Skeletal muscle tissue (tissue), 4 donors: ENCODE measurements around the gene NPC1L1. TPM values are rescaled to one million over a fixed set of nuclear protein-coding genes. Genes with fewer than 3 reads are reported as not detected.

Experiments
- H3K27ac ChIP-seq: one replicate; pipeline ENCODE4 v1.7.0; 2013; ENCODE audit warnings: mild to moderate bottlenecking, low read depth, low read length, inconsistent platforms
- H3K27me3 ChIP-seq, 3 donors: one replicate each; pipeline ENCODE4 v1.7.0; 2013; ENCODE audit warnings: low read length in 3 of 3; ENCODE audit not compliant: control insufficient read depth in 3 of 3, insufficient read depth in 3 of 3
- H3K36me3 ChIP-seq, 3 donors: one replicate each; pipeline ENCODE4 v1.7.0; 2013; ENCODE audit warnings: low read length in 3 of 3; ENCODE audit not compliant: control insufficient read depth in 3 of 3, insufficient read depth in 3 of 3
- H3K4me1 ChIP-seq, 3 donors: one replicate each; pipeline ENCODE4 v1.7.0; 2013; ENCODE audit warnings: low read length in 3 of 3, mild to moderate bottlenecking in 3 of 3; ENCODE audit not compliant: control insufficient read depth in 3 of 3, insufficient read depth in 3 of 3
- H3K4me3 ChIP-seq, 3 donors: one replicate each; pipeline ENCODE4 v1.7.0; 2013; ENCODE audit warnings: low read length in 3 of 3
- H3K9ac ChIP-seq, 3 donors: one replicate each; pipeline ENCODE4 v1.7.0; 2013; ENCODE audit warnings: low read length in 3 of 3, mild to moderate bottlenecking in 3 of 3, moderate library complexity in 2 of 3, low read depth in 1 of 3
- H3K9me3 ChIP-seq, 3 donors: one replicate each; pipeline ENCODE4 v1.7.0; 2013; ENCODE audit warnings: low read length in 3 of 3; ENCODE audit not compliant: control insufficient read depth in 3 of 3
- total RNA-seq: library from RNA; depleted of rRNA; stranded (reverse); fragments of >200 nt; gene quantifications from one replicate; pipeline ENCODE4 v1.2.3, GENCODE V29; 2014
- donor health status: Osteomylitis.

The NPC1L1 gene
- total RNA-seq, 1 donor from 2014 or later: not detected

GRCh38 chr7:44549457-44549856 is 8.3 kb upstream of the NPC1L1 start:
- no peaks in the 10 kb centered on the region for H3K36me3 ChIP-seq

DNA sequence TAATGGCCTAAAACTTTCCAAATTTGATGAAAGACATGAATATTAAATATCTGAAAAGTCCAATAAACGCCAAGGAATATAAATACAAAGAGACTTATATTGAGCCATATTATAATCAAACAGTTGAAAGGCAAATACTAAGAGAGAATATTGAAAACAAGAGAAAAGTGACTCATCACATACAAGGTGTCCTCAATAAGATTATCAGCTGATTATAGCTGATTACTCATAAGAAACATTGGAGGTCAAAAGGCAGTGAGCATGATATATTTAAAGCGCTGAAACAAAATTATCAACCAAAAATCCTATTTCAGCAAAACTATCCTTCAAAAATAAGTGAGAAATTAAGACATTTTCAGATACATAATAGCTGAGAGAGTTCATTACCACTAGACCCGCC is 7.8 kb upstream of the NPC1L1 start:
- Histone ChIP-seq H3K27me3 (no peaks in the 10 kb centered on the region), H3K9me3 (no peaks in the 10 kb centered on the region)

More at GRCh38 chr7:44549457-44549856, 8.3 kb upstream of the NPC1L1 start:
- H3K9ac ChIP-seq: no peak overlapping the region
- H3K4me3 ChIP-seq: no peak overlapping the region
- no peak overlapping the region for H3K27ac ChIP-seq
- no peaks in the 10 kb centered on the region for H3K27me3 ChIP-seq
- H3K4me1 ChIP-seq: no peaks in the 10 kb centered on the region
- no peaks in the 10 kb centered on the region for H3K9me3 ChIP-seq

DNA sequence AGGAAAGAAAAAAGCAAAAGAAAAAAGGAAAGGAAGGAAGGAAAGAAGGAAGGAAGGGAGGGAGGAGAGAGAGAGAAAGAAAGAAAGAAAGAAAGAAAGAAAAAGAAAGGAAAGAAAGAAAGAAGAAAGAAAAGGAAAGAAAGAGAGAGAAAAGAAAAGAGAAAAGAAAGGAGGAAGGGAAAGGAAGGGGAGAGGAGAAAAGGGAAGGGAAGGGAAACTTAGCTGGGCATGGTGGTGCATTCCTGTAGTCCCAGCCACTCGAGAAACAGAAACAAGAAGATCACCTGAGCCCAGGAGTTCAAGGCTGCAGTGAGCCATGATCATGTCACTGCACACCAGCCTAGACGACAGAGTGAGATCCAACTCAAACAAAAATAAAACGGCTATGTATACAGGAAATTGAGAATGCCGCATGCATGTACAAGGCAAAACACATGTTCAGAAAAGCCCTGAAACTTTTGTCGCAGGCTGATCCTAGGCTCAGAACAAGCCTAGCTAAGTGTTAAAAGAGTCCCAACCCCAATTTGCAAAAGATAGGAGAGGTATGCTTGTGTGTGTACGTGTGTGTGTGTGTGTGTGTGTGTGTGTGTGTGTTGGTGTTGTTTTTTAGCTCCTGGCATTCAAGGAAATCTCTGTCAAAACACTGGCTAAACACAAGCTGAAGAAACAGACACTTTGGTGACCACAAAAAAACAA is 6.6 kb upstream of the NPC1L1 start:
- no peaks in the 10 kb centered on the region for H3K36me3 ChIP-seq
- H3K4me3 ChIP-seq: no peak overlapping the region
- H3K9ac ChIP-seq: no peak overlapping the region
- no peaks in the 10 kb centered on the region for H3K4me1 ChIP-seq
- no peaks in the 10 kb centered on the region for H3K9me3 ChIP-seq
- H3K27me3 ChIP-seq: no peaks in the 10 kb centered on the region
- no peak overlapping the region for H3K27ac ChIP-seq

More for the DNA sequence above, 7.8 kb upstream of the NPC1L1 start:
- no peak overlapping the region for H3K27ac ChIP-seq
- no peaks in the 10 kb centered on the region for H3K36me3 ChIP-seq
- H3K4me1 ChIP-seq: no peaks in the 10 kb centered on the region
- no peak overlapping the region for H3K9ac ChIP-seq
- no peak overlapping the region for H3K4me3 ChIP-seq

DNA sequence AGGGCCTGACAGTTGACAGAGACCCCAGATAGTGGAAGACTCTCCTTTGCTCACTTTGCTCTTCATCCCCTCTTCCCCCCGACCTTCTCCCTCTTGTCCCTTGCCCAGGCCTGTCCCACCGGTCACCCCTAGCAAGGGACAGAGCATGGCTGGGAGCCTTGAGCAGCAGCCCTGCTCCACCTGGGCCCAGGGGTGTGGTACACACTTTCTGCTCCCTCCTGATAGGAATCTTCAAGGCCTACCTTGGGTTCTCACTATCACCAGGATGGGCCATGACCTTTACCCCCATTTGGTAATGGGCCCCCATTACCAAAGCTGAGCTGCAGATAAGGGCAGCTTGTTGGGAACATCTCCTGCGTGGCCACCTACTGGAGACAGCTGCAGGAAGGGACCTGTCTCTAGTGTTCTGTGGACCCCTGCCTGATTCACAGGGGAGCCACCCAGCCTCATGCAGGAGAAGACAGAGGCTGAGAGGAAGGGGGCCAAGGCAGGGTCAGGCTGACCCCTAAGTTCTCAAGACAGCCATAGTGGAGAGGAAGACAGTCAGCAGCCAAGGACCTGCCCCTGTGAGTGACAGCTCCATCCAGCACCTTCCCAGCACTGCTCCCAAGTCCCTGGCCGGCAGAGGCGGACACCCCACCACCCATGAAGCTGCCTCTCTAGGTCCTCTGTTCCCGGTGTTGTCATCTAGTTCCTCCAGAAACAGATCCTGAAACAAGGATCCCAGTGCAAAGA is 913 bp upstream of the NPC1L1 start:
- H3K27me3 ChIP-seq: no peaks in the 10 kb centered on the region
- no peaks in the 10 kb centered on the region for H3K9me3 ChIP-seq
- no peaks in the 10 kb centered on the region for H3K36me3 ChIP-seq
- H3K27ac ChIP-seq: no peak overlapping the region
- H3K4me3 ChIP-seq: no peak overlapping the region
- H3K9ac ChIP-seq: no peak overlapping the region
- no peaks in the 10 kb centered on the region for H3K4me1 ChIP-seq

GRCh38 chr7:44540592-44541027 is 520 bp downstream of the NPC1L1 start:
- no peak overlapping the region for H3K4me3 ChIP-seq
- no peaks in the 10 kb centered on the region for H3K4me1 ChIP-seq
- no peak overlapping the region for H3K9ac ChIP-seq
- H3K9me3 ChIP-seq: no peaks in the 10 kb centered on the region
- H3K27ac ChIP-seq: no peak overlapping the region
- H3K36me3 ChIP-seq: no peaks in the 10 kb centered on the region
- no peaks in the 10 kb centered on the region for H3K27me3 ChIP-seq

GRCh38 chr7:44539669-44540506 is 1.2 kb downstream of the NPC1L1 start:
- H3K27ac ChIP-seq: no peak overlapping the region
- no peaks in the 10 kb centered on the region for H3K36me3 ChIP-seq
- H3K9me3 ChIP-seq: no peaks in the 10 kb centered on the region
- H3K4me1 ChIP-seq: no peaks in the 10 kb centered on the region
- no peaks in the 10 kb centered on the region for H3K27me3 ChIP-seq
- no peak overlapping the region for H3K9ac ChIP-seq
- no peak overlapping the region for H3K4me3 ChIP-seq

- Histone ChIP-seq H3K27ac (no peak overlapping the region), H3K9ac (no peak overlapping the region), H3K36me3 (no peaks in the 10 kb centered on the region), H3K9me3 (no peaks in the 10 kb centered on the region), H3K4me3 (no peak overlapping the region), H3K4me1 (no peaks in the 10 kb centered on the region), H3K27me3 (no peaks in the 10 kb centered on the region)
These were observed 2.1 kb downstream of the NPC1L1 start for GRCh38 chr7:44538798-44539668.

DNA sequence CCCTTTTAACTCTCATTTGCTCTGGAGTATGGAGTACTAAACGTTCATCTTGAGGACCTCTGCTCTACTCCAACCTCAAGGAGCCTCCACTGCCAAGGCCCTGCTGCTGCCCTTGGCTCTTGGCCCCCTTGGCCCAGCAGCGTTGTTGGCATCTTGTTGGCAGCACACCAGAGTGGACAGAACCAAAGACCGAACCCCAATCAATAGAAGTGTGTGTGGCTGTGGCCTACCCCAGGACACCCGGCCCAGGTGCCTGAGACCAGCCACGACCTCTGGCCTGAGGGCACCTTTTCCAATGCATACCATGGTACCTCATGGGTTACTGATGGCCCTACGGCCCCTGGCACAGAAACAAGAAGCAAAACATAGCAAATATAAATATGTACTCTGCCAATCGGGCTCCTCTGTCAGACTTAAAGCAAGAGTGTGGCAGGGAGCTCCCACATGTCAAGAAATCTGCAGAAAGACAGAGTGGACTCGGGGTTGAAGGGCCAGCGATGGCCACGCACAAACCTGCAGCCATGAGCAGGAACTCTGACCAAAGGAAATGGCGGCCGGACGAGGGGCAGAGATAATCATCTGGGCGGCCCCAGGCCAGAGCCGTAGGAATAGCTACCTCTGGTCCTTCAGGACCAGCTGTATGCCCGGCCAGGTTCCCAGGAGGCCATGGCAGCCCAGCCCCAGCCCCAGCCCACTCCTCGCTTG is 2.9 kb downstream of the NPC1L1 start:
- Histone ChIP-seq H3K4me1 (no peaks in the 10 kb centered on the region), H3K4me3 (no peak overlapping the region), H3K9me3 (no peaks in the 10 kb centered on the region), H3K9ac (no peak overlapping the region), H3K27me3 (no peaks in the 10 kb centered on the region), H3K27ac (no peak overlapping the region), H3K36me3 (no peaks in the 10 kb centered on the region)

DNA sequence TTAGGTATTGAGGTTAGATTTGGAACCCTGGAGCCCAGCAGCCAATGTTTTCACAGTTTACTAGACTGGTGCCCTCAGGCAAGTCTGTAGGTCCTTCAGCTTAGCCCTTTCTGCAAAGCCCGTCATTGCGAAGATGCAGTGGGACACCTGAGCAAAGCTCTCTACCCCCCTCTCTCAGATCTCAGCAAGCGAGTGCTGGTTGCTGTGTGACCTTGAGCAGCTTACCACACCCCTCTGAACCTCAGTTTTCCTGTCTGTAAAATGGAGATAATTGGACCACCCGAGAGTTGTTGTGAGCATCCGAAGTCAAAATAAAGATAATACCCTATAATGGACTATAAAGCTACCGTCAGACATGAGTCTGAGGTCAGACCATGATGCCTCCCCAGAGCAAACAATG is 3.7 kb downstream of the NPC1L1 start:
- Histone ChIP-seq H3K4me1 (no peaks in the 10 kb centered on the region), H3K27me3 (no peaks in the 10 kb centered on the region)

More for the DNA sequence above, 3.7 kb downstream of the NPC1L1 start:
- H3K9ac ChIP-seq: no peak overlapping the region
- no peak overlapping the region for H3K4me3 ChIP-seq
- H3K36me3 ChIP-seq: no peaks in the 10 kb centered on the region
- H3K9me3 ChIP-seq: no peaks in the 10 kb centered on the region
- H3K27ac ChIP-seq: no peak overlapping the region
